Measurements from ENCODE around the gene SDF2. TPM values are rescaled to one million over a fixed set of nuclear protein-coding genes. Genes with fewer than 3 reads are reported as not detected.
"Not testable (repeated sequence)": the region's sequence is repeated elsewhere in the genome, so short reads cannot be mapped to it uniquely, and the experiment has no call there.

Gene SDF2
- total RNA-seq, 2 experiments from 2014 or later: 30.3 to 32.0 TPM

DNA sequence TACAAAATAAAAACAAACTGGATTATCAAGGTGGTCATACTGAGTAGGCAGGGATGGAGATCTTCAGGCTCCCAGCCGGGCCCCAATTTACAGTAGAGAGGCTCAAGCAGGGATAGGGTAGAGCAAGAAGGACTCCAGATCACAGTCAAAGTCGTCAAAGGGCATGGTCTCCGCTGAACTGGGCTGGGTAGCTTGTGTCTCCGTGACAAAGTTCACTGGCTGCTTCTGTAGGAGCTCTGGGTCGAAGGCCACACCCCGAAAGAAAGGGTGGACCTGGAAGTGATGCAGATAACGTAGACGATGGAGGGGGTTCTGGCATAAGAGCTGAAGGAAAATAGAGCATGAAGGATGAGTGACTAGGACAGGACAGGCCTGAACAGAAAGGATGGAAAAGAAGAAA, 51.3 kb downstream of the SDF2 start:
- Histone ChIP-seq H3K4me1 (ENCODE audit: insufficient read depth, low read length) (no peaks in the 10 kb centered on the region), H3K27ac (ENCODE audit: low read depth in 1 of 2, low read length in 2 of 2) (no peak overlapping the region), H3K36me3 (ENCODE audit: insufficient read depth, low read length) (peaks cover 23% of the 10 kb centered on the region), H3K4me3 (ENCODE audit: low read length) (no peak overlapping the region), H3K9me3 (ENCODE audit: control insufficient read depth in 1 of 2, insufficient read depth in 1 of 2, low read length in 2 of 2) (no peaks in the 10 kb centered on the region), H3K27me3 (ENCODE audit: control insufficient read depth in 1 of 2, insufficient read depth in 2 of 2, low read length in 2 of 2) (no peaks in the 10 kb centered on the region)
- H3K4me3 Mint-ChIP-seq: no peak overlapping the region
- DNase-seq (no peak), ATAC-seq (ENCODE audit: poor library complexity) (no peak)
- peaks cover 5% of the 10 kb centered on the region for H3K4me1 Mint-ChIP-seq (ENCODE audit: low read depth)
- ChIA-PET POLR2A (interaction anchor here (1.3 to 2.0 kb wide), 2 partner anchors 11 to 33 kb away, joined by 7 read pairs; partner anchors contain the start of gene ALDOC), CTCF (no interaction called here)
- TF ChIP-seq, protein P1, sequence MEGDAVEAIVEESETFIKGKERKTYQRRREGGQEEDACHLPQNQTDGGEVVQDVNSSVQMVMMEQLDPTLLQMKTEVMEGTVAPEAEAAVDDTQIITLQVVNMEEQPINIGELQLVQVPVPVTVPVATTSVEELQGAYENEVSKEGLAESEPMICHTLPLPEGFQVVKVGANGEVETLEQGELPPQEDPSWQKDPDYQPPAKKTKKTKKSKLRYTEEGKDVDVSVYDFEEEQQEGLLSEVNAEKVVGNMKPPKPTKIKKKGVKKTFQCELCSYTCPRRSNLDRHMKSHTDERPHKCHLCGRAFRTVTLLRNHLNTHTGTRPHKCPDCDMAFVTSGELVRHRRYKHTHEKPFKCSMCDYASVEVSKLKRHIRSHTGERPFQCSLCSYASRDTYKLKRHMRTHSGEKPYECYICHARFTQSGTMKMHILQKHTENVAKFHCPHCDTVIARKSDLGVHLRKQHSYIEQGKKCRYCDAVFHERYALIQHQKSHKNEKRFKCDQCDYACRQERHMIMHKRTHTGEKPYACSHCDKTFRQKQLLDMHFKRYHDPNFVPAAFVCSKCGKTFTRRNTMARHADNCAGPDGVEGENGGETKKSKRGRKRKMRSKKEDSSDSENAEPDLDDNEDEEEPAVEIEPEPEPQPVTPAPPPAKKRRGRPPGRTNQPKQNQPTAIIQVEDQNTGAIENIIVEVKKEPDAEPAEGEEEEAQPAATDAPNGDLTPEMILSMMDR (IDR thresholded peaks at IDR 0.05): no peak
- intact Hi-C loops (cut with DNase I, micrococcal nuclease): loop anchor here in 1 of 2 experiments (5.0 kb wide), 1 partner anchor 63 kb away; no protein-coding TSS in a partner anchor
- H3K27me3 Mint-ChIP-seq: no peaks in the 10 kb centered on the region
- H3K36me3 Mint-ChIP-seq (ENCODE audit: low read depth): peaks cover 33% of the 10 kb centered on the region
- peak overlapping the region; percentile 23 for H3K27ac Mint-ChIP-seq
- H3K9me3 Mint-ChIP-seq: no peaks in the 10 kb centered on the region

DNA sequence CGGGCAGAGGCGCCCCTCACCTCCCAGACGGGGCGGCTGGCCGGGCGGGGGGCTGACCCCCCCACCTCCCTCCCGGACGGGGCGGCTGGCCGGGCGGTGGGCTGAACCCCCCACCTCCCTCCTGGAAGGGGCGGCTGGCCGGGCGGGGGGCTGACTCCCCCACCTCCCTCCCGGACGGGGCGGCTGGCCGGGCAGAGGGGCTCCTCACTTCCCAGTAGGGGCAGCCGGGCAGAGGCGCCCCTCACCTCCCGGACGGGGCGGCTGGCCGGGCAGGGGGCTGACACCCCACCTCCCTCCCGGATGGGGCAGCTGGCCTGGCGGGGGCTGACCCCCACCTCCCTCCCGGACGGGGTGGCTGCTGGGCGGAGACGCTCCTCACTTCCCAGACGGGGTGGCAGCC, 57.7 kb downstream of the SDF2 start:
- H3K27me3 Mint-ChIP-seq; H3K36me3 ChIP-seq (ENCODE audit: insufficient read depth, low read length); ATAC-seq (ENCODE audit: poor library complexity); H3K27ac ChIP-seq (ENCODE audit: low read depth in 1 of 2, low read length in 2 of 2); H3K27ac Mint-ChIP-seq; H3K36me3 Mint-ChIP-seq (ENCODE audit: low read depth); H3K9me3 ChIP-seq (ENCODE audit: control insufficient read depth in 1 of 2, insufficient read depth in 1 of 2, low read length in 2 of 2); POLR2A ChIA-PET; DNase-seq; H3K27me3 ChIP-seq (ENCODE audit: control insufficient read depth in 1 of 2, insufficient read depth in 2 of 2, low read length in 2 of 2); H3K4me3 Mint-ChIP-seq; H3K4me1 Mint-ChIP-seq (ENCODE audit: low read depth); H3K9me3 Mint-ChIP-seq; CTCF ChIA-PET; intact Hi-C loops (cut with DNase I, micrococcal nuclease); H3K4me3 ChIP-seq (ENCODE audit: low read length); H3K4me1 ChIP-seq (ENCODE audit: insufficient read depth, low read length): not testable (repeated sequence)

DNA sequence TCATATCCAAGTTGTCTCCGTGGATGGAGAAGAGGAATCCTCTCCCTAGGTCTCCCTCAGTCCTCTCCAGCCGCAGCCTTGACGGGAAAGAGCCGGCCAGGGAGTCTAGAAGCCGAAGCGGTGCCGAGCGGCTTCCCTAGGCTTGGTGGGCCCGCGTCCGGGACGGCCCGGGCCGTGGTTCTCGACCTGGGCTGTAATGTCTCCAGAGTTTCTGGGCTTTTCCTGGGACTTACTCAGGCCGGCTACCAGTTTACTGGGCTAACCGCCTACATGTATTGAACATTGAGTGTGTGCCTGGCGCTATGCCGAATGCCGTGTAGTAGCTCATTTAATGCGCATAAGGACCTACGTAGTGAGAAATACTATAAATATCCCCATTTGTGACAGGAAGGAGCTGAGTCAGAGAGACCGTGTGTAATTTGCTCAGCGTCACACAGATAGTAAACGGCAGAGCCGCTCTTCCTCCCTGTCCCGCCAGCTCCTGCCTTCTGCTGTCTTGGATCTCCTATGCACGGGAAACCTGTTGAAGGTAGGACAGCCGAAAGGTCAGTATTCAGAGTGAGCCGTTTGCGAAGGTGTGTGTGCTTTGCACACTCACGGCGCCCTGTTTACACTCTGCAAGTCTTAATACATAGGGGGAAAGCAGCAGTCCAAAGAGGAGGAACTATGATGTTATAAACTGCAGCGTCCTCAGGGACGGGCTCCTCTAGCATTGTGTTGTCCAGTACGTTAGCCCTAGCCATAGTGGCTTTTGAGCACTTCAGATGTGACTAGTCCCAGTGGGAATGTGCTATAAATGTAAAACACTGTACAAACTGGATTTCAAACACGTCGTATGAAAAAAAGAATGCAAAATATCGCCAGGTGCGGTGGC, 62.2 kb downstream of the SDF2 start:
- POLR2A ChIA-PET: interaction anchor here (0.7 to 3.6 kb wide), 24 partner anchors 9 to 352 kb away, joined by 3 to 70 read pairs (median 5); partner anchors contain the start of genes ALDOC, BLTP2, IFT20 and PHF12
- peak; percentile 63 for ATAC-seq (ENCODE audit: poor library complexity)
- no peaks in the 10 kb centered on the region for H3K27me3 ChIP-seq (ENCODE audit: control insufficient read depth in 1 of 2, insufficient read depth in 2 of 2, low read length in 2 of 2)

More for the DNA sequence above, 62.2 kb downstream of the SDF2 start:
- peaks cover 20% of the 10 kb centered on the region for H3K4me1 ChIP-seq (ENCODE audit: insufficient read depth, low read length)
- Mint-ChIP-seq H3K27me3 (no peaks in the 10 kb centered on the region), H3K27ac (peak overlapping the region; percentile 94), H3K36me3 (ENCODE audit: low read depth) (peaks cover 13% of the 10 kb centered on the region), H3K4me3 (peak overlapping the region; percentile 90), H3K9me3 (no peaks in the 10 kb centered on the region), H3K4me1 (ENCODE audit: low read depth) (peaks cover 24% of the 10 kb centered on the region)
- H3K9me3 ChIP-seq (ENCODE audit: control insufficient read depth in 1 of 2, insufficient read depth in 1 of 2, low read length in 2 of 2): no peaks in the 10 kb centered on the region
- no peaks in the 10 kb centered on the region for H3K36me3 ChIP-seq (ENCODE audit: insufficient read depth, low read length)
- TF ChIP-seq, protein P1 (IDR thresholded peaks at IDR 0.05): no peak
- intact Hi-C loops (cut with DNase I, micrococcal nuclease): loop anchor here (1.0 to 2.0 kb wide), 5 partner anchors 23 to 51 kb away; partner anchors contain the start of genes ALDOC (in 1 of the 2), BLTP2 (in 1 of the 2) and PIGS (in 1 of the 2)
- CTCF ChIA-PET: interaction anchor here (0.8 to 1.3 kb wide), 3 partner anchors 13 to 62 kb away, joined by 3 to 5 read pairs (median 4); partner anchors contain the start of genes SDF2 and SUPT6H
- peak overlapping the region; percentile 60 for H3K4me3 ChIP-seq (ENCODE audit: low read length)
- DNase-seq: peak in 13 of 14 experiments; percentile 36 to 87 (median 57)
- peak overlapping the region; percentile 92 to 99 for H3K27ac ChIP-seq (ENCODE audit: low read depth in 1 of 2, low read length in 2 of 2)
